Esophagus muscularis mucosa (tissue), 4 donors: ENCODE measurements around the gene YPEL5.

Source experiments
- CTCF ChIP-seq, 3 experiments: fragments of 200-600 bp in 2 of 3; fragments of 450-650 bp in 1 of 3; sonication (generic) in 2 of 3; IDR thresholded peaks; one replicate each; pipeline ENCODE4 v1.5.1; 2017 to 2019; ENCODE audit warnings: antibody characterized with exemption in 3 of 3, mild to moderate bottlenecking in 2 of 3, moderate library complexity in 1 of 3
- EP300 ChIP-seq: sonication (generic); formaldehyde crosslinking; IDR thresholded peaks from one replicate; pipeline ENCODE4 v1.6.1; 2017; ENCODE audit warnings: antibody characterized with exemption
- POLR2A ChIP-seq: fragments of 450-650 bp; IDR thresholded peaks from one replicate; pipeline ENCODE4 v1.6.1; 2017; ENCODE audit warnings: antibody characterized with exemption, moderate library complexity, mild to moderate bottlenecking, low read depth
- POLR2AphosphoS5 ChIP-seq, 2 donors: sonication (generic); formaldehyde crosslinking; IDR thresholded peaks; one replicate each; pipeline ENCODE4 v1.6.1; 2017; ENCODE audit warnings: antibody characterized with exemption in 2 of 2

- no peak for TF ChIP-seq POLR2AphosphoS5 (IDR thresholded peaks at IDR 0.05)
- TF ChIP-seq CTCF (IDR thresholded peaks at IDR 0.05) = no peak
- TF ChIP-seq POLR2A = no peak
- TF ChIP-seq EP300 = no peak
Measured at GRCh38 chr2:30192314-30192713, 45.5 kb downstream of the YPEL5 start.
